Naive B cell (primary cell): ENCODE measurements around the gene DACT1. TPM values are rescaled to one million over a fixed set of nuclear protein-coding genes. Genes with fewer than 3 reads are reported as not detected.

Source experiments
- ATAC-seq, 2 donors: fragments of 150-1000 bp; cut with Tn5 transposase; 2 replicates each; pipeline ENCODE4 v1.10.0; 2021; ENCODE audit warnings: low read depth in 2 of 2, mild to moderate bottlenecking in 2 of 2, moderate library complexity in 2 of 2
- DNase-seq: peaks from one replicate; pipeline ENCODE4 v3.0.0; 2022
- H3K27ac Mint-ChIP-seq, 6 donors: one replicate each; pipeline ENCODE4 v1.8.0; 2020 to 2022; ENCODE audit warnings: mild to moderate bottlenecking in 6 of 6, mixed read lengths in 6 of 6, moderate library complexity in 5 of 6, inconsistent platforms in 2 of 6
- H3K27me3 Mint-ChIP-seq, 3 donors: one replicate each; pipeline ENCODE4 v1.8.0; 2021 to 2022; ENCODE audit warnings: mixed read lengths in 3 of 3, mild to moderate bottlenecking in 1 of 3
- H3K36me3 Mint-ChIP-seq, 2 donors: one replicate each; pipeline ENCODE4 v1.8.0; 2020 to 2022; ENCODE audit warnings: mixed read lengths in 2 of 2, inconsistent platforms in 1 of 2, mild to moderate bottlenecking in 1 of 2
- H3K4me1 Mint-ChIP-seq, 3 donors: one replicate each; pipeline ENCODE4 v1.8.0; 2020 to 2022; ENCODE audit warnings: mixed read lengths in 3 of 3, inconsistent platforms in 1 of 3, mild to moderate bottlenecking in 1 of 3, moderate library complexity in 1 of 3
- H3K4me3 Mint-ChIP-seq, 8 donors: one replicate each; pipeline ENCODE4 v1.8.0; 2020 to 2022; ENCODE audit warnings: mild to moderate bottlenecking in 8 of 8, mixed read lengths in 8 of 8, moderate library complexity in 8 of 8, inconsistent platforms in 2 of 8
- H3K9me3 Mint-ChIP-seq, 7 donors: one replicate each; pipeline ENCODE4 v1.8.0; 2020 to 2022; ENCODE audit warnings: mixed read lengths in 7 of 7, mild to moderate bottlenecking in 5 of 7, inconsistent platforms in 2 of 7, moderate library complexity in 1 of 7
- polyA plus RNA-seq, 6 donors: library from polyadenylated mRNA; unstranded; fragments of 300-500 nt; fragmentation: Illumina TruSeq; gene quantifications; one replicate each; pipeline ENCODE4 v1.2.3, GENCODE V29; 2021; ENCODE audit warnings: low read depth in 6 of 6

Gene DACT1
- polyA plus RNA-seq, 6 donors from 2014 or later, result 0.24 to 4.5 (median 2.8) TPM

- no peak overlapping the region for H3K27ac Mint-ChIP-seq
- no peaks in the 10 kb centered on the region for H3K9me3 Mint-ChIP-seq
- H3K27me3 Mint-ChIP-seq, result peaks cover 0 to under 1% (median 0%) of the 10 kb centered on the region in 3 donors
- no peaks in the 10 kb centered on the region for H3K4me1 Mint-ChIP-seq
- no peaks in the 10 kb centered on the region for H3K36me3 Mint-ChIP-seq
- no peak overlapping the region for H3K4me3 Mint-ChIP-seq
- ATAC-seq (no peak), DNase-seq (no peak)
Measured at GRCh38 chr14:58665773-58666500, 28.2 kb downstream of the DACT1 start.

GRCh38 chr14:58666737-58667136 lies 29.0 kb downstream of the DACT1 start:
- no peak for ATAC-seq
- Mint-ChIP-seq H3K9me3 (no peaks in the 10 kb centered on the region), H3K4me3 (no peak overlapping the region), H3K4me1 (no peaks in the 10 kb centered on the region), H3K27ac (no peak overlapping the region), H3K27me3 (peaks cover 0 to 8% (median 3%) of the 10 kb centered on the region in 3 donors), H3K36me3 (no peaks in the 10 kb centered on the region)
- no peak for DNase-seq

GRCh38 chr14:58667900-58668299 lies 30.1 kb downstream of the DACT1 start:
- no peaks in the 10 kb centered on the region for H3K36me3 Mint-ChIP-seq
- no peak overlapping the region for H3K4me3 Mint-ChIP-seq
- no peak for ATAC-seq
- DNase-seq, result no peak
- H3K9me3 Mint-ChIP-seq, result no peaks in the 10 kb centered on the region
- H3K4me1 Mint-ChIP-seq, result no peaks in the 10 kb centered on the region
- no peak overlapping the region for H3K27ac Mint-ChIP-seq
- peaks cover 0 to 18% (median 3%) of the 10 kb centered on the region in 3 donors for H3K27me3 Mint-ChIP-seq

- H3K4me1 Mint-ChIP-seq, result no peaks in the 10 kb centered on the region
- no peaks in the 10 kb centered on the region for H3K9me3 Mint-ChIP-seq
- H3K27ac Mint-ChIP-seq, result no peak overlapping the region
- no peak overlapping the region for H3K4me3 Mint-ChIP-seq
- ATAC-seq (no peak), DNase-seq (no peak)
- H3K27me3 Mint-ChIP-seq, result peaks cover 0 to 18% (median 3%) of the 10 kb centered on the region in 3 donors
- no peaks in the 10 kb centered on the region for H3K36me3 Mint-ChIP-seq
Measured at GRCh38 chr14:58668848-58669480, 31.2 kb downstream of the DACT1 start.

- DNase-seq (no peak), ATAC-seq (no peak)
- Mint-ChIP-seq H3K9me3 (no peaks in the 10 kb centered on the region), H3K27me3 (peaks cover 0 to 18% (median 3%) of the 10 kb centered on the region in 3 donors), H3K4me1 (no peaks in the 10 kb centered on the region), H3K36me3 (no peaks in the 10 kb centered on the region), H3K27ac (no peak overlapping the region), H3K4me3 (no peak overlapping the region)
Measured at GRCh38 chr14:58669556-58670200, 31.9 kb downstream of the DACT1 start.

GRCh38 chr14:58671024-58671423 lies 33.3 kb downstream of the DACT1 start:
- DNase-seq, result no peak
- Mint-ChIP-seq H3K27me3 (peaks cover 0 to 18% (median 3%) of the 10 kb centered on the region in 3 donors), H3K4me3 (no peak overlapping the region), H3K4me1 (no peaks in the 10 kb centered on the region), H3K36me3 (no peaks in the 10 kb centered on the region), H3K9me3 (no peaks in the 10 kb centered on the region), H3K27ac (peak overlapping the region in 1 of 6 donors; percentile 6)
- ATAC-seq, result no peak

GRCh38 chr14:58671436-58671835 lies 33.7 kb downstream of the DACT1 start:
- Mint-ChIP-seq H3K27me3 (peaks cover 0 to 18% (median 3%) of the 10 kb centered on the region in 3 donors), H3K9me3 (no peaks in the 10 kb centered on the region), H3K27ac (no peak overlapping the region), H3K4me3 (no peak overlapping the region), H3K4me1 (no peaks in the 10 kb centered on the region), H3K36me3 (no peaks in the 10 kb centered on the region)
- ATAC-seq (no peak), DNase-seq (no peak)

GRCh38 chr14:58673722-58674121 lies 36.0 kb downstream of the DACT1 start:
- Mint-ChIP-seq H3K27ac (peak overlapping the region in 1 of 6 donors; percentile 13), H3K4me1 (no peaks in the 10 kb centered on the region), H3K4me3 (no peak overlapping the region), H3K27me3 (peaks cover 0 to 18% (median 3%) of the 10 kb centered on the region in 3 donors), H3K36me3 (no peaks in the 10 kb centered on the region), H3K9me3 (no peaks in the 10 kb centered on the region)
- no peak for ATAC-seq
- DNase-seq, result no peak

- DNase-seq, result no peak
- no peak overlapping the region for H3K27ac Mint-ChIP-seq
- no peaks in the 10 kb centered on the region for H3K4me1 Mint-ChIP-seq
- ATAC-seq, result no peak
- no peaks in the 10 kb centered on the region for H3K36me3 Mint-ChIP-seq
- peaks cover 0 to 7% (median 0%) of the 10 kb centered on the region in 3 donors for H3K27me3 Mint-ChIP-seq
- no peaks in the 10 kb centered on the region for H3K9me3 Mint-ChIP-seq
- H3K4me3 Mint-ChIP-seq, result no peak overlapping the region
Measured at GRCh38 chr14:58677001-58677400, 39.2 kb downstream of the DACT1 start.

GRCh38 chr14:58677517-58677916 lies 39.8 kb downstream of the DACT1 start:
- DNase-seq (no peak), ATAC-seq (no peak)
- Mint-ChIP-seq H3K4me1 (no peaks in the 10 kb centered on the region), H3K9me3 (no peaks in the 10 kb centered on the region), H3K4me3 (no peak overlapping the region), H3K27ac (no peak overlapping the region), H3K36me3 (no peaks in the 10 kb centered on the region), H3K27me3 (peaks cover 0 to 2% (median 0%) of the 10 kb centered on the region in 3 donors)

GRCh38 chr14:58677996-58678395 lies 40.2 kb downstream of the DACT1 start:
- Mint-ChIP-seq H3K4me1 (no peaks in the 10 kb centered on the region), H3K36me3 (no peaks in the 10 kb centered on the region), H3K27me3 (no peaks in the 10 kb centered on the region), H3K27ac (no peak overlapping the region), H3K4me3 (no peak overlapping the region), H3K9me3 (peaks cover 0 to 1% (median 0%) of the 10 kb centered on the region in 7 donors)
- ATAC-seq (no peak), DNase-seq (no peak)

GRCh38 chr14:58680698-58681097 lies 42.9 kb downstream of the DACT1 start:
- H3K36me3 Mint-ChIP-seq, result no peaks in the 10 kb centered on the region
- ATAC-seq, result no peak
- H3K27me3 Mint-ChIP-seq, result no peaks in the 10 kb centered on the region
- no peaks in the 10 kb centered on the region for H3K4me1 Mint-ChIP-seq
- H3K9me3 Mint-ChIP-seq, result peaks cover 0 to 1% (median 0%) of the 10 kb centered on the region in 7 donors
- no peak for DNase-seq
- no peak overlapping the region for H3K4me3 Mint-ChIP-seq
- no peak overlapping the region for H3K27ac Mint-ChIP-seq

GRCh38 chr14:58687232-58687795 lies 49.6 kb downstream of the DACT1 start:
- Mint-ChIP-seq H3K27ac (no peak overlapping the region), H3K27me3 (no peaks in the 10 kb centered on the region), H3K4me3 (no peak overlapping the region), H3K36me3 (peaks cover 0 to 7% of the 10 kb centered on the region in 2 donors), H3K4me1 (no peaks in the 10 kb centered on the region), H3K9me3 (peaks cover 0 to 17% (median 0%) of the 10 kb centered on the region in 7 donors)
- no peak for ATAC-seq
- DNase-seq, result no peak
